Frontal cortex (tissue), 4 donors: ENCODE results near the gene HDAC3. TPM values are rescaled to one million over a fixed set of nuclear protein-coding genes. Genes with fewer than 3 reads are reported as not detected.
A peak's percentile ranks its signal among the peaks of the same experiment; 100 is the strongest.

ENCODE experiments used
- DNase-seq, 2 donors: peaks; one replicate each; pipeline ENCODE4 v3.0.0; 2012; ENCODE audit warnings: low spot score in 2 of 2
- FAIRE-seq: peaks from 2 replicates; lab custom pipeline; 2012; peaks lifted over from hg19 to GRCh38; lab: Jason Lieb, UNC
- total RNA-seq: library from RNA; depleted of rRNA; stranded (reverse); fragments of >200 nt; gene quantifications from one replicate; pipeline ENCODE4 v1.2.3, GENCODE V29; 2014
- donor health status: control.
- donor health status: control.
- donor health status: control.

Gene HDAC3
- 44.8 TPM for total RNA-seq

- peak; percentile 97 to 99 for DNase-seq
- no peak for FAIRE-seq
These were observed at the start of gene HDAC3, which contains the start of gene RELL2 for GRCh38 chr5:141636413-141637122. Gene HDAC3 (minus strand): TSS chr5:141636849. CDS start chr5:141636790, 59 bp downstream. Gene RELL2 (plus strand): TSS chr5:141636997. CDS start chr5:141638226, 1,229 bp downstream.

GRCh38 chr5:141685591-141685990, 48.9 kb upstream of the HDAC3 start:
- DNase-seq (no peak), FAIRE-seq (no peak)

- DNase-seq = no peak
- FAIRE-seq = no peak
These were observed 47.0 kb upstream of the HDAC3 start for GRCh38 chr5:141683596-141684141.

GRCh38 chr5:141681695-141682641, 45.3 kb upstream of the HDAC3 start, which contains the start of gene ARAP3:
Gene ARAP3 (minus strand): TSS chr5:141682230. CDS start chr5:141680486, 1,744 bp downstream.
- peak in 1 of 2 donors; percentile 68 for DNase-seq
- FAIRE-seq = no peak

- FAIRE-seq = no peak
These were observed 44.6 kb upstream of the HDAC3 start for GRCh38 chr5:141681295-141681694.

GRCh38 chr5:141680751-141681201, 44.1 kb upstream of the HDAC3 start:
- FAIRE-seq (no peak), DNase-seq (no peak)

More at GRCh38 chr5:141681295-141681694, 44.6 kb upstream of the HDAC3 start:
- DNase-seq = no peak

GRCh38 chr5:141680178-141680577, 43.5 kb upstream of the HDAC3 start:
- no peak for FAIRE-seq
- DNase-seq = no peak

GRCh38 chr5:141677415-141677814, 40.8 kb upstream of the HDAC3 start:
- FAIRE-seq (no peak), DNase-seq (no peak)

GRCh38 chr5:141675672-141676071, 39.0 kb upstream of the HDAC3 start:
- FAIRE-seq = no peak
- DNase-seq = no peak

GRCh38 chr5:141674747-141675146, 38.1 kb upstream of the HDAC3 start:
- FAIRE-seq (no peak), DNase-seq (no peak)

GRCh38 chr5:141672841-141673813, 36.5 kb upstream of the HDAC3 start:
- DNase-seq = no peak

GRCh38 chr5:141672071-141672840, 35.6 kb upstream of the HDAC3 start:
- FAIRE-seq (no peak), DNase-seq (no peak)

More at GRCh38 chr5:141672841-141673813, 36.5 kb upstream of the HDAC3 start:
- no peak for FAIRE-seq

- DNase-seq = no peak
- FAIRE-seq = no peak
These were observed 32.9 kb upstream of the HDAC3 start for GRCh38 chr5:141669520-141669919.

GRCh38 chr5:141668601-141669265, 32.1 kb upstream of the HDAC3 start:
- no peak for DNase-seq

GRCh38 chr5:141665995-141666940, 29.6 kb upstream of the HDAC3 start:
- FAIRE-seq (no peak), DNase-seq (no peak)

More at GRCh38 chr5:141668601-141669265, 32.1 kb upstream of the HDAC3 start:
- no peak for FAIRE-seq

GRCh38 chr5:141664733-141665461, 28.2 kb upstream of the HDAC3 start:
- FAIRE-seq (no peak), DNase-seq (peak; percentile 72 to 81)
